Neural cell (in vitro differentiated cells): ENCODE data around the gene KRT222.

ENCODE experiments used
- CTCF ChIP-seq: fragments of 450-650 bp; IDR thresholded peaks from 2 replicates; pipeline ENCODE4 v1.5.1; 2014; ENCODE audit warnings: antibody characterized with exemption, mild to moderate bottlenecking, moderate library complexity; ENCODE audit not compliant: poor library complexity, severe bottlenecking
- EZH2 ChIP-seq: fragments of 200-600, 300-800 bp; shearing (Covaris generic), sonication (generic); IDR thresholded peaks from 2 replicates; pipeline ENCODE4 v1.6.1; 2014; ENCODE audit warnings: antibody characterized with exemption, low read length, borderline replicate concordance, mild to moderate bottlenecking; ENCODE audit not compliant: insufficient read depth, poor library complexity, severe bottlenecking
- POLR2AphosphoS5 ChIP-seq: IDR thresholded peaks from 2 replicates; pipeline ENCODE4 v1.6.1; 2012
- RAD21 ChIP-seq: fragments of 450-650 bp; conservative IDR thresholded peaks from 2 replicates; pipeline ENCODE4 v1.6.1; 2014; ENCODE audit warnings: antibody characterized with exemption, mild to moderate bottlenecking, moderate library complexity
- TAF1 ChIP-seq: IDR thresholded peaks from 2 replicates; pipeline ENCODE4 v1.6.1; 2012; ENCODE audit warnings: low read depth

- no peak for TF ChIP-seq RAD21
- TF ChIP-seq CTCF = no peak
- no peak for TF ChIP-seq TAF1
- no peak for TF ChIP-seq POLR2AphosphoS5
- no peak for TF ChIP-seq EZH2
These were observed 58.2 kb downstream of the KRT222 start for GRCh38 chr17:40606548-40607353.
